ENCODE results near the gene GAS5.
"Not testable (repeated sequence)": the region's sequence is repeated elsewhere in the genome, so short reads cannot be mapped to it uniquely, and the experiment has no call there.

The GAS5 gene

GRCh38 chr1:173886746-173887611, 19.2 kb upstream of the GAS5 start:
- no peak for DNase-seq (ENCODE audit: low read depth)
- H3K4me3 ChIP-seq (ENCODE audit: low read length), result no peak overlapping the region
- no peak for TF ChIP-seq CTCF (conservative IDR thresholded peaks at IDR 0.05; ENCODE audit: low read depth, low read length)

GRCh38 chr1:173884701-173885100, 16.9 kb upstream of the GAS5 start:
- no peak overlapping the region for H3K4me3 ChIP-seq (ENCODE audit: low read length)
- no peak for TF ChIP-seq CTCF (conservative IDR thresholded peaks at IDR 0.05; ENCODE audit: low read depth, low read length)

GRCh38 chr1:173881117-173881516, 13.3 kb upstream of the GAS5 start:
- H3K4me3 ChIP-seq (ENCODE audit: low read length); DNase-seq (ENCODE audit: low read depth): not testable (repeated sequence)

More at GRCh38 chr1:173884701-173885100, 16.9 kb upstream of the GAS5 start:
- no peak for DNase-seq (ENCODE audit: low read depth)

GRCh38 chr1:173878251-173878650, 10.5 kb upstream of the GAS5 start:
- no peak overlapping the region for H3K4me3 ChIP-seq (ENCODE audit: low read length)
- TF ChIP-seq CTCF (conservative IDR thresholded peaks at IDR 0.05; ENCODE audit: low read depth, low read length), result no peak
- DNase-seq (ENCODE audit: low read depth), result no peak

- H3K4me3 ChIP-seq (ENCODE audit: low read length), result no peak overlapping the region
- DNase-seq (ENCODE audit: low read depth), result no peak
- TF ChIP-seq CTCF (conservative IDR thresholded peaks at IDR 0.05; ENCODE audit: low read depth, low read length), result no peak
Measured at GRCh38 chr1:173876732-173877131, 8.9 kb upstream of the GAS5 start.

- no peak for TF ChIP-seq CTCF (conservative IDR thresholded peaks at IDR 0.05; ENCODE audit: low read depth, low read length)
- no peak for DNase-seq (ENCODE audit: low read depth)
- H3K4me3 ChIP-seq (ENCODE audit: low read length), result no peak overlapping the region
Measured at GRCh38 chr1:173871500-173871899, 3.7 kb upstream of the GAS5 start.

GRCh38 chr1:173871091-173871490, 3.3 kb upstream of the GAS5 start:
- no peak overlapping the region for H3K4me3 ChIP-seq (ENCODE audit: low read length)
- no peak for TF ChIP-seq CTCF (conservative IDR thresholded peaks at IDR 0.05; ENCODE audit: low read depth, low read length)
- no peak for DNase-seq (ENCODE audit: low read depth)

Data from retinal pigment epithelial cell (primary cell).